H9 (cell line): ENCODE measurements around the gene CEMIP. TPM values are rescaled to one million over a fixed set of nuclear protein-coding genes. Genes with fewer than 3 reads are reported as not detected.

Experiments used
- DNase-seq: peaks from one replicate; pipeline ENCODE4 v3.0.0-alpha.2; 2017
- H2AFZ ChIP-seq: one replicate; pipeline ENCODE4 v1.6.1; 2013; ENCODE audit warnings: mild to moderate bottlenecking, low read length, control low read depth, moderate library complexity
- H2AK5ac ChIP-seq: 2 replicates; pipeline ENCODE4 v1.6.1; 2013; ENCODE audit warnings: low read length, control low read depth, mixed read lengths; ENCODE audit not compliant: insufficient read length
- H2BK120ac ChIP-seq: one replicate; pipeline ENCODE4 v1.6.1; 2013; ENCODE audit warnings: low read depth, mild to moderate bottlenecking, low read length, control low read depth, inconsistent platforms; ENCODE audit not compliant: poor library complexity, severe bottlenecking
- H2BK12ac ChIP-seq: 2 replicates; pipeline ENCODE4 v1.6.1; 2013; ENCODE audit warnings: low read length, control low read depth, mixed read lengths, low read depth; ENCODE audit not compliant: insufficient read length
- H2BK15ac ChIP-seq: 2 replicates; pipeline ENCODE4 v1.6.1; 2013; ENCODE audit warnings: low read depth, low read length, control low read depth
- H2BK20ac ChIP-seq: one replicate; pipeline ENCODE4 v1.6.1; 2013; ENCODE audit warnings: low read depth, mild to moderate bottlenecking, low read length, control low read depth, inconsistent platforms; ENCODE audit not compliant: poor library complexity, severe bottlenecking
- H2BK5ac ChIP-seq: 2 replicates; pipeline ENCODE4 v1.6.1; 2013; ENCODE audit warnings: low read length, control low read depth, mixed read lengths; ENCODE audit not compliant: insufficient read length
- H3K14ac ChIP-seq: 2 replicates; pipeline ENCODE4 v1.6.1; 2013; ENCODE audit warnings: low read length, control low read depth; ENCODE audit not compliant: insufficient read depth
- H3K18ac ChIP-seq: 2 replicates; pipeline ENCODE4 v1.6.1; 2013; ENCODE audit warnings: low read depth, mild to moderate bottlenecking, mixed read lengths, low read length, control low read depth; ENCODE audit not compliant: insufficient read length
- H3K23ac ChIP-seq: 2 replicates; pipeline ENCODE4 v1.6.1; 2013; ENCODE audit warnings: low read length, control low read depth, mixed read lengths, low read depth; ENCODE audit not compliant: insufficient read length
- H3K23me2 ChIP-seq: 2 replicates; pipeline ENCODE4 v1.6.1; 2013; ENCODE audit warnings: low read depth, mild to moderate bottlenecking, mixed read lengths, low read length, control low read depth; ENCODE audit not compliant: insufficient read length, poor library complexity, severe bottlenecking
- H3K27ac ChIP-seq: 2 replicates; pipeline ENCODE4 v1.5.1; 2013; ENCODE audit warnings: low read length, control low read depth, mixed read lengths, low read depth; ENCODE audit not compliant: insufficient read length
- H3K27me3 ChIP-seq: 2 replicates; pipeline ENCODE4 v1.6.1; 2013; ENCODE audit warnings: low read length, control low read depth, inconsistent platforms; ENCODE audit not compliant: insufficient read depth
- H3K4ac ChIP-seq: 2 replicates; pipeline ENCODE4 v1.6.1; 2013; ENCODE audit warnings: low read depth, mild to moderate bottlenecking, control low read depth, inconsistent platforms, low read length, moderate library complexity
- H3K4me1 ChIP-seq: 2 replicates; pipeline ENCODE4 v1.6.1; 2013; ENCODE audit warnings: low read length, control low read depth, inconsistent platforms; ENCODE audit not compliant: insufficient read depth
- H3K4me2 ChIP-seq: 2 replicates; pipeline ENCODE4 v1.6.1; 2013; ENCODE audit warnings: low read length, control low read depth, mixed read lengths; ENCODE audit not compliant: insufficient read length, insufficient read depth
- H3K56ac ChIP-seq: 2 replicates; pipeline ENCODE4 v1.6.1; 2013; ENCODE audit warnings: low read depth, mild to moderate bottlenecking, mixed read lengths, low read length, control low read depth; ENCODE audit not compliant: insufficient read length
- H3K79me1 ChIP-seq: 2 replicates; pipeline ENCODE4 v1.6.1; 2013; ENCODE audit warnings: low read depth, mild to moderate bottlenecking, moderate library complexity, low read length, control low read depth, inconsistent platforms; ENCODE audit not compliant: insufficient read depth, poor library complexity, severe bottlenecking
- H3K79me2 ChIP-seq: 2 replicates; pipeline ENCODE4 v1.6.1; 2013; ENCODE audit warnings: low read length, control low read depth, inconsistent platforms; ENCODE audit not compliant: insufficient read depth
- H3K9ac ChIP-seq: 2 replicates; pipeline ENCODE4 v1.6.1; 2013; ENCODE audit warnings: low read length, control low read depth, mixed read lengths; ENCODE audit not compliant: insufficient read length; ENCODE audit errors: extremely low read depth
- H3K9me3 ChIP-seq: one replicate; pipeline ENCODE4 v1.6.1; 2013; ENCODE audit warnings: low read depth, low read length, inconsistent platforms; ENCODE audit not compliant: control insufficient read depth
- H3T11ph ChIP-seq: one replicate; pipeline ENCODE4 v1.6.1; 2013; ENCODE audit warnings: mild to moderate bottlenecking, low read length, control low read depth, inconsistent platforms
- H4K20me1 ChIP-seq: one replicate; pipeline ENCODE4 v1.6.1; 2013; ENCODE audit not compliant: control insufficient read depth, insufficient read length, insufficient read depth
- H4K5ac ChIP-seq: 2 replicates; pipeline ENCODE4 v1.6.1; 2013; ENCODE audit warnings: low read depth, mild to moderate bottlenecking, mixed read lengths, low read length, control low read depth; ENCODE audit not compliant: insufficient read length
- H4K8ac ChIP-seq: replicated peaks from 2 replicates; pipeline ENCODE4 v1.6.1; 2013; ENCODE audit warnings: low read length, control low read depth, mixed read lengths, low read depth; ENCODE audit not compliant: insufficient read length
- H4K91ac ChIP-seq: 2 replicates; pipeline ENCODE4 v1.6.1; 2013; ENCODE audit warnings: low read depth, mild to moderate bottlenecking, moderate library complexity, mixed read lengths, low read length, control low read depth; ENCODE audit not compliant: insufficient read length
- H3K27ac Mint-ChIP-seq, 3 experiments: 2 replicates in 2 of 3; 3 replicates in 1 of 3; pipeline ENCODE4 v1.8.0; 2020 to 2021; ENCODE audit warnings: mixed read lengths in 3 of 3, mild to moderate bottlenecking in 1 of 3, moderate library complexity in 1 of 3
- H3K27me3 Mint-ChIP-seq: 2 replicates; pipeline ENCODE4 v1.8.0; 2021; ENCODE audit warnings: low read depth, mild to moderate bottlenecking, moderate library complexity, mixed read lengths
- H3K36me3 Mint-ChIP-seq, 3 experiments: 2 replicates in 2 of 3; 3 replicates in 1 of 3; pipeline ENCODE4 v1.8.0; 2020 to 2021; ENCODE audit warnings: low read depth in 3 of 3, mixed read lengths in 3 of 3; ENCODE audit not compliant: insufficient read depth in 1 of 3
- H3K4me1 Mint-ChIP-seq, 2 experiments: 2 replicates each; pipeline ENCODE4 v1.8.0; 2020; ENCODE audit warnings: mixed read lengths in 2 of 2
- H3K4me3 Mint-ChIP-seq, 2 experiments: 2 replicates in 1 of 2; 3 replicates in 1 of 2; pipeline ENCODE4 v1.8.0; 2020 to 2021; ENCODE audit warnings: mild to moderate bottlenecking in 2 of 2, mixed read lengths in 2 of 2, moderate library complexity in 1 of 2
- H3K9me3 Mint-ChIP-seq, 2 experiments: 2 replicates in 1 of 2; 3 replicates in 1 of 2; pipeline ENCODE4 v1.8.0; 2020; ENCODE audit warnings: mild to moderate bottlenecking in 2 of 2, mixed read lengths in 2 of 2, moderate library complexity in 1 of 2
- CTCF ChIP-seq: fragments of 200-600 bp; sonication (generic); conservative IDR thresholded peaks from 3 replicates; pipeline ENCODE4 v1.8.0; 2021; ENCODE audit warnings: antibody characterized with exemption, mild to moderate bottlenecking
- WGBS: extraction: QIAGEN DNeasy Blood & Tissue Kit; methylation state at CpG from one replicate; pipeline ENCODE4 v1.1.7; 2013; ENCODE audit warnings: missing lambda C conversion rate, low lambda C conversion rate, mixed read lengths; ENCODE audit not compliant: insufficient read length; ENCODE audit errors: extremely low coverage; 5-methylcytosine and 5-hydroxymethylcytosine counted together
- total RNA-seq: library from RNA; stranded (reverse); gene quantifications from 2 replicates; pipeline ENCODE4 v1.2.1, GENCODE V29; 2021

CEMIP gene
- total RNA-seq, 1 experiment from 2014 or later, result 0.09 TPM

GRCh38 chr15:80820092-80820491, 40.9 kb downstream of the CEMIP start:
- Histone ChIP-seq H3T11ph (no peak overlapping the region), H3K79me2 (no peaks in the 10 kb centered on the region), H3K4ac (no peak overlapping the region), H2BK120ac (no peak overlapping the region), H3K18ac (no peak overlapping the region), H3K23ac (no peak overlapping the region), H4K5ac (no peak overlapping the region), H3K27me3 (no peaks in the 10 kb centered on the region), H2BK12ac (no peak overlapping the region), H3K4me2 (no peak overlapping the region), H4K91ac (no peak overlapping the region), H3K27ac (no peak overlapping the region), H3K9me3 (no peaks in the 10 kb centered on the region), H3K9ac (no peak overlapping the region), H2BK15ac (no peak overlapping the region), H4K20me1 (no peaks in the 10 kb centered on the region), H3K4me1 (peaks cover 14% of the 10 kb centered on the region), H2BK20ac (no peak overlapping the region), H3K23me2 (no peaks in the 10 kb centered on the region), H2AK5ac (no peak overlapping the region), H2BK5ac (no peak overlapping the region), H3K56ac (no peak overlapping the region), H3K79me1 (no peaks in the 10 kb centered on the region), H2AFZ (no peak overlapping the region), H4K8ac (no peak overlapping the region), H3K14ac (no peak overlapping the region)
- Mint-ChIP-seq H3K27me3 (peaks cover 4% of the 10 kb centered on the region; the same call in 1 of the 2 replicates), H3K9me3 (no peaks in the 10 kb centered on the region), H3K4me3 (no peak overlapping the region), H3K27ac (no peak overlapping the region; a peak in 1 of 7 replicates), H3K36me3 (no peaks in the 10 kb centered on the region; a peak in 1 of 7 replicates), H3K4me1 (peaks cover 23 to 30% of the 10 kb centered on the region in 2 experiments)
- no CpG with 5 or more reads among the region's 3 CpGs for WGBS
- no peak for DNase-seq
- no peak for TF ChIP-seq CTCF
